Measurements from ENCODE around the gene IL11RA. TPM values are rescaled to one million over a fixed set of nuclear protein-coding genes. Genes with fewer than 3 reads are reported as not detected.
A peak's percentile ranks its signal among the peaks of the same experiment; 100 is the strongest.

The IL11RA gene
- total RNA-seq, 1 donor from 2014 or later = 22.2 TPM

DNA sequence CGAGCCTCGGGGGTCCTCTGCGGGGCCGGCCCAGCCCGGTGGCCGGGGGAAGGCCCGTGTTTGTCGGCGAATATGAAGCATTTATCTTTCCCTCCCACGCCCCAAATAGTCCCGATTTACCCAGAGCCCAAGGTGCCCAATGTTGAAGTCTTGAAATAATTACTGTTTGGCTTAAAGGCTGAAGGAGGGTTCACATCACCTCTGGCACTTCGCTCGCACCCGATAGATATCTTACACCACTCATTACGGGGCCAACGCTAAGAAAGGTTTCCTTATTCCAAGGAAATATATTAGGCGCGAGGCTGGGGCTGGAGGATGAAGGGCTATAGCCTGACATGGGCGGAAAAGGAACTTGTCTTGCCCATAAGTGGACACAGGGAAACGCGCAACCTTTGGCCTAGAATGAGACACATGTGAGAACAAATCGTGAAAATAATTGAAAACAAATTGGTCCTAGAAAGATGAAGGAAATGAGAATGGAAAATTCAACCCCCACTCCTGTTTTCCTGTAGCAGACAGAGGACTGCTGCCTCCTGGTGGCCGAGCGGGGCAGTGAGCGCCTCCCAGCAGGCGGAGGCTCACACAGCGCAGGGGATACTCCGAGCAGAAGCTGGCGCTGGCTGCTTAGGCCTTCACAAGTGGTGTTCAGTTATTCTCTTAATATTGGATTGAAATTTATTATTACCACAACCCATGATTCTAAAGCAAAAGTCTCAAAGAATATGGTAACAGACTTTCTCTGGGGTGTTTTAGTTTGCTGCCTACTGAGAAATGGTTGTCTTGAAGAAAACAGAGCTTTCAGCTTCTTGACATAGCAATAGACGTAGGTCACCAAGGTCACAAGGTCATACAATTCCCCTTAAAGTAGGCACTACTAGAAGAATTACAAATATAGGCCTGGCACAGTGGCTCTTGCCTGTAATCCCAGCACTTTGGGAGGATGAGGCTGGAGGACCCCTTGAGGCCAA is 50.1 kb downstream of the IL11RA start:
- no peaks in the 10 kb centered on the region for H4K20me1 ChIP-seq (ENCODE audit: insufficient read depth, low read length)
- H3K4me2 ChIP-seq (ENCODE audit: low read length) = peak overlapping the region; percentile 99
- peak overlapping the region; percentile 67 for H3K9ac ChIP-seq (ENCODE audit: low read length)
- peak overlapping the region; percentile 68 for H3K4me3 ChIP-seq (ENCODE audit: insufficient read depth, low read depth, low read length)
- no peaks in the 10 kb centered on the region for H3K79me2 ChIP-seq (ENCODE audit: insufficient read depth, low read length)
- Mint-ChIP-seq H3K27me3 (ENCODE audit: low read depth, unreplicated experiment) (peaks cover 45% of the 10 kb centered on the region), H3K9me3 (ENCODE audit: unreplicated experiment) (peaks cover 2% of the 10 kb centered on the region), H3K36me3 (ENCODE audit: low read depth, unreplicated experiment) (no peaks in the 10 kb centered on the region), H3K4me3 (ENCODE audit: unreplicated experiment) (peak overlapping the region; percentile 79), H3K27ac (ENCODE audit: unreplicated experiment) (no peak overlapping the region), H3K4me1 (ENCODE audit: low read depth, unreplicated experiment) (no peaks in the 10 kb centered on the region)
- peak overlapping the region; percentile 87 for H2AFZ ChIP-seq (ENCODE audit: low read depth, low read length)
- no peak for TF ChIP-seq EZH2 (IDR thresholded peaks at IDR 0.05; ENCODE audit: insufficient read depth, low read length)
- TF ChIP-seq, protein P1, sequence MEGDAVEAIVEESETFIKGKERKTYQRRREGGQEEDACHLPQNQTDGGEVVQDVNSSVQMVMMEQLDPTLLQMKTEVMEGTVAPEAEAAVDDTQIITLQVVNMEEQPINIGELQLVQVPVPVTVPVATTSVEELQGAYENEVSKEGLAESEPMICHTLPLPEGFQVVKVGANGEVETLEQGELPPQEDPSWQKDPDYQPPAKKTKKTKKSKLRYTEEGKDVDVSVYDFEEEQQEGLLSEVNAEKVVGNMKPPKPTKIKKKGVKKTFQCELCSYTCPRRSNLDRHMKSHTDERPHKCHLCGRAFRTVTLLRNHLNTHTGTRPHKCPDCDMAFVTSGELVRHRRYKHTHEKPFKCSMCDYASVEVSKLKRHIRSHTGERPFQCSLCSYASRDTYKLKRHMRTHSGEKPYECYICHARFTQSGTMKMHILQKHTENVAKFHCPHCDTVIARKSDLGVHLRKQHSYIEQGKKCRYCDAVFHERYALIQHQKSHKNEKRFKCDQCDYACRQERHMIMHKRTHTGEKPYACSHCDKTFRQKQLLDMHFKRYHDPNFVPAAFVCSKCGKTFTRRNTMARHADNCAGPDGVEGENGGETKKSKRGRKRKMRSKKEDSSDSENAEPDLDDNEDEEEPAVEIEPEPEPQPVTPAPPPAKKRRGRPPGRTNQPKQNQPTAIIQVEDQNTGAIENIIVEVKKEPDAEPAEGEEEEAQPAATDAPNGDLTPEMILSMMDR (IDR thresholded peaks at IDR 0.05; ENCODE audit: insufficient read depth, low read depth, low read length) = peak; percentile 97
- no peak overlapping the region for H3K27ac ChIP-seq (ENCODE audit: low read depth, low read length)
- H3K4me1 ChIP-seq (ENCODE audit: insufficient read depth, low read length) = no peaks in the 10 kb centered on the region
- H3K9me3 ChIP-seq (ENCODE audit: insufficient read depth, low read depth, low read length) = no peaks in the 10 kb centered on the region
- H3K27me3 ChIP-seq (ENCODE audit: insufficient read depth, low read length) = peaks cover 23% of the 10 kb centered on the region
- DNase-seq (ENCODE audit: low read depth) = peak; percentile 47
- FAIRE-seq = peak; percentile 39
- H3K36me3 ChIP-seq (ENCODE audit: insufficient read depth, low read length) = no peaks in the 10 kb centered on the region

DNA sequence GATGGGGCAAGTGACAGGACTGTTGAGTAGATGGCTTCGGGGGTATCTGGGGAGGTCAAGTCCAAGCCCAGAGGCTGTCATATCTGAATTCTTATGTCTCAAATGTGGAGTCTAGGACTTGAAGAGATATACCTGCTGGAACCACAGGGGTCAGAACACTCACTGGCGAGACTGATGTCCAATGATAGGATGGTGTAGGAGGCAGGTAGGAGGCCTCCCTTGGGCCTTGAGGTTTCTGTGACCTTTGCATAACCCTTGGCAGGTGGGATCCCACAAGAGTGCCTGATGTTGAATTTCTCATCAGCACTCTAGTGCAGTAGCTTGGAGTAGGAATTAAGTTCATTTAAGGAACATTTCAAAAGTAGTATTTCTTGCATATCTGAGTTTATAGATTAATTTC is 55.1 kb downstream of the IL11RA start:
- Histone ChIP-seq H3K27ac (ENCODE audit: low read depth, low read length) (no peak overlapping the region), H4K20me1 (ENCODE audit: insufficient read depth, low read length) (no peaks in the 10 kb centered on the region), H3K9ac (ENCODE audit: low read length) (no peak overlapping the region), H2AFZ (ENCODE audit: low read depth, low read length) (no peak overlapping the region), H3K36me3 (ENCODE audit: insufficient read depth, low read length) (no peaks in the 10 kb centered on the region), H3K79me2 (ENCODE audit: insufficient read depth, low read length) (no peaks in the 10 kb centered on the region), H3K4me2 (ENCODE audit: low read length) (no peak overlapping the region), H3K4me3 (ENCODE audit: insufficient read depth, low read depth, low read length) (no peak overlapping the region), H3K27me3 (ENCODE audit: insufficient read depth, low read length) (no peaks in the 10 kb centered on the region), H3K9me3 (ENCODE audit: insufficient read depth, low read depth, low read length) (no peaks in the 10 kb centered on the region), H3K4me1 (ENCODE audit: insufficient read depth, low read length) (no peaks in the 10 kb centered on the region)
- DNase-seq (ENCODE audit: low read depth) (no peak), FAIRE-seq (no peak)
- Mint-ChIP-seq H3K36me3 (ENCODE audit: low read depth, unreplicated experiment) (no peaks in the 10 kb centered on the region), H3K4me3 (ENCODE audit: unreplicated experiment) (no peak overlapping the region), H3K4me1 (ENCODE audit: low read depth, unreplicated experiment) (peaks cover 2% of the 10 kb centered on the region), H3K9me3 (ENCODE audit: unreplicated experiment) (no peaks in the 10 kb centered on the region), H3K27ac (ENCODE audit: unreplicated experiment) (no peak overlapping the region), H3K27me3 (ENCODE audit: low read depth, unreplicated experiment) (peaks cover 20% of the 10 kb centered on the region)
- no peak for TF ChIP-seq EZH2 (IDR thresholded peaks at IDR 0.05; ENCODE audit: insufficient read depth, low read length)
- TF ChIP-seq, protein P1 (IDR thresholded peaks at IDR 0.05; ENCODE audit: insufficient read depth, low read depth, low read length) = no peak
